ENCODE measurements around the gene ANTXR2.
A peak's percentile ranks its signal among the peaks of the same experiment; 100 is the strongest.

Gene ANTXR2

GRCh38 chr4:79934660-79935059, 138.4 kb downstream of the ANTXR2 start:
- Mint-ChIP-seq H3K4me3 (no peak overlapping the region), H3K36me3 (ENCODE audit: insufficient read depth) (no peaks in the 10 kb centered on the region), H3K27ac (ENCODE audit: low read depth) (no peak overlapping the region), H3K9me3 (no peaks in the 10 kb centered on the region), H3K4me1 (no peaks in the 10 kb centered on the region), H3K27me3 (no peaks in the 10 kb centered on the region)
- ATAC-seq (replicated peaks; ENCODE audit: extremely low read depth, poor library complexity, severe bottlenecking) (no peak), DNase-seq (ENCODE audit: low spot score in 2 of 2) (no peak)

- no peaks in the 10 kb centered on the region for H3K4me1 Mint-ChIP-seq
- H3K9me3 Mint-ChIP-seq = no peaks in the 10 kb centered on the region
- no peak for DNase-seq (ENCODE audit: low spot score in 2 of 2)
- no peak overlapping the region for H3K4me3 Mint-ChIP-seq
- H3K36me3 Mint-ChIP-seq (ENCODE audit: insufficient read depth) = peaks cover 2% of the 10 kb centered on the region
- no peak for ATAC-seq (replicated peaks; ENCODE audit: extremely low read depth, poor library complexity, severe bottlenecking)
- no peaks in the 10 kb centered on the region for H3K27me3 Mint-ChIP-seq
- no peak overlapping the region for H3K27ac Mint-ChIP-seq (ENCODE audit: low read depth)
Observed at GRCh38 chr4:79927931-79928330, 145.1 kb downstream of the ANTXR2 start.

DNA sequence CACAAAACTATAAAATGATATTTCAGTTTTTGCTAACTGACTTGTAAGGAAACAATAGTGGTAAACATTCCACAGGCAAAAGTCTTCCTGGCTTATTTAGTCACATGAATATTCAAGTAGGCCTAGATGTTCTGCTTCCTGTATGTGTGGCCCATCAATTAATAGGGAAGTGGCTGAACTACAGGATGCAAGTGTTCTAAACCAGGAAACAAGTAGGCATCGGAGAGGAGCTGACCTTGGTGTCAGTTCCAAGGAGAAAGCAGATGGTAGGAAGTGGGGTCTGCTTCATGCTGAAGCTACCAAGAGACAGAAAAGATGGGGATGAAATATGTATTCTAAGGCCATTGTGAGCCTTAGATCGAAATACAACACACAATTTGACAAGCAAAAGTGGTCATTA, 149.7 kb downstream of the ANTXR2 start:
- ATAC-seq (replicated peaks; ENCODE audit: extremely low read depth, poor library complexity, severe bottlenecking) = no peak
- DNase-seq (ENCODE audit: low spot score in 2 of 2) = no peak
- Mint-ChIP-seq H3K27ac (ENCODE audit: low read depth) (no peak overlapping the region), H3K27me3 (no peaks in the 10 kb centered on the region), H3K4me1 (no peaks in the 10 kb centered on the region), H3K36me3 (ENCODE audit: insufficient read depth) (peaks cover 7% of the 10 kb centered on the region), H3K9me3 (no peaks in the 10 kb centered on the region), H3K4me3 (no peak overlapping the region)

DNA sequence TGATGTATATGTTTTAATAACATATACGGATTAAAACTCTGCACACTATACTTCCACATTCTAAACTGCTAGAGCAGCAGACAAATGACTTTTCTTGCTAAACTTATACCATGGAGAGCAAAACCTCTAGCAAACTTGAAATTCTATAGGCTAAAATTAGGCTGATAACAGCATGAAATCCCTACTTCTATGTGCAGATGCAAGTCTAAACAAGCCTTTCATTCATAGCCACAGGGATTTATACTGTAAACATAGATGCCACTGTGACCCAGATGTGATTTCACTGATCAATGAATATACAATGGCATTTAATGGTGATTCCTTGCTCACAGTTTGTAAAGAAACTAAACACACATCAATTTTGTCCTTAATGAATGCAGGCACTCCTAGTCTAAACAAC, 151.0 kb downstream of the ANTXR2 start:
- no peaks in the 10 kb centered on the region for H3K9me3 Mint-ChIP-seq
- no peak for DNase-seq (ENCODE audit: low spot score in 2 of 2)

GRCh38 chr4:79920163-79920853, 152.7 kb downstream of the ANTXR2 start:
- Mint-ChIP-seq H3K27ac (ENCODE audit: low read depth) (no peak overlapping the region), H3K27me3 (no peaks in the 10 kb centered on the region), H3K9me3 (no peaks in the 10 kb centered on the region), H3K4me1 (no peaks in the 10 kb centered on the region), H3K4me3 (no peak overlapping the region), H3K36me3 (ENCODE audit: insufficient read depth) (peaks cover 5% of the 10 kb centered on the region)
- no peak for ATAC-seq (replicated peaks; ENCODE audit: extremely low read depth, poor library complexity, severe bottlenecking)
- DNase-seq (ENCODE audit: low spot score in 2 of 2) = no peak

More for the DNA sequence above, 151.0 kb downstream of the ANTXR2 start:
- no peak for ATAC-seq (replicated peaks; ENCODE audit: extremely low read depth, poor library complexity, severe bottlenecking)
- peaks cover 5% of the 10 kb centered on the region for H3K36me3 Mint-ChIP-seq (ENCODE audit: insufficient read depth)
- no peak overlapping the region for H3K4me3 Mint-ChIP-seq
- no peaks in the 10 kb centered on the region for H3K27me3 Mint-ChIP-seq
- H3K27ac Mint-ChIP-seq (ENCODE audit: low read depth) = peak overlapping the region; percentile 47
- H3K4me1 Mint-ChIP-seq = no peaks in the 10 kb centered on the region

- no peaks in the 10 kb centered on the region for H3K27me3 Mint-ChIP-seq
- DNase-seq (ENCODE audit: low spot score in 2 of 2) (no peak), ATAC-seq (replicated peaks; ENCODE audit: extremely low read depth, poor library complexity, severe bottlenecking) (no peak)
- H3K27ac Mint-ChIP-seq (ENCODE audit: low read depth) = no peak overlapping the region
- H3K4me3 Mint-ChIP-seq = no peak overlapping the region
- H3K9me3 Mint-ChIP-seq = no peaks in the 10 kb centered on the region
- H3K4me1 Mint-ChIP-seq = peaks cover 12% of the 10 kb centered on the region
- H3K36me3 Mint-ChIP-seq (ENCODE audit: insufficient read depth) = peaks cover 5% of the 10 kb centered on the region
Observed at GRCh38 chr4:79918292-79918691, 154.7 kb downstream of the ANTXR2 start.

DNA sequence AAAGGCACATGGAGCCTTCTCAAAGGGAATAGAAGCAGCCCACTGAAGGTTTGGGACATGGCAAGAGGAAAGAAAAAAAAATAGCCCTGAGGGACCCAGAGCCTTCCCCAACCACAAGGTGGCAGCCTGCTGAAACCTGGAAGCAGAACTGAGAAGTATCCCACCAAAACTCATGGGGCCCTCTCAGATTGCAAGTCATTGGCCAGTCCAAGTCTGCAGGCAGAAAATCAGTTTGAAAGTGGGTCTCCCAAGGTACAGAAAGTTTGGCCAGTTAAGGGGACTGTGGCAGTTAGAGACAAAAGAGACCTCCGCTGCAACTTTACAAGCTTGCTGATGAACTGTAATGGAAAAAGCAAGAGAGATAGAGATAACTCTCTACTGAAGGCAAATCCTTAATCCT, 155.8 kb downstream of the ANTXR2 start:
- no peak for ATAC-seq (replicated peaks; ENCODE audit: extremely low read depth, poor library complexity, severe bottlenecking)
- H3K27me3 Mint-ChIP-seq = no peaks in the 10 kb centered on the region
- no peaks in the 10 kb centered on the region for H3K9me3 Mint-ChIP-seq
- H3K4me3 Mint-ChIP-seq = no peak overlapping the region
- H3K36me3 Mint-ChIP-seq (ENCODE audit: insufficient read depth) = peaks cover 5% of the 10 kb centered on the region
- H3K4me1 Mint-ChIP-seq = peaks cover 12% of the 10 kb centered on the region
- peak in 1 of 2 donors; percentile 17 for DNase-seq (ENCODE audit: low spot score in 2 of 2)
- no peak overlapping the region for H3K27ac Mint-ChIP-seq (ENCODE audit: low read depth)

DNA sequence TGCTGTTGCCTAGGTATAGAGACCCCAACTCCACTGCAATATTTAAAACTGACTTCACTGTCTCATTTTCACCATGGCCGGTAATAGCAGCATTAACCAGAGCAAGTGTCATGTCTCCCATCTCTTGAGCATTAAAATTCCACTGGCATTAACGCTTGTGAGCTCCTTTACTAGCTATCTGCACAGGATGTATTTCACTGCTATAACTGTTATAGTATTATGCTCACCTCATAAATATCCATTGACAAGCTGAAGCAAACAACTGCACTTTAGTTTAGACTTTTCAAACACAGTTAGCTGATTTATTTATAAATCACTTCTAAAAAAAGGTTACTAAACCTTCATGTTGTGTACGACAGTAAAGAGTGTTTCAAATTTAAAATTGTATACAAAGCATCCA, 157.8 kb downstream of the ANTXR2 start:
- Mint-ChIP-seq H3K4me1 (peaks cover 12% of the 10 kb centered on the region), H3K9me3 (no peaks in the 10 kb centered on the region), H3K27ac (ENCODE audit: low read depth) (no peak overlapping the region), H3K4me3 (no peak overlapping the region), H3K27me3 (no peaks in the 10 kb centered on the region), H3K36me3 (ENCODE audit: insufficient read depth) (peaks cover 6% of the 10 kb centered on the region)
- ATAC-seq (replicated peaks; ENCODE audit: extremely low read depth, poor library complexity, severe bottlenecking) (no peak), DNase-seq (ENCODE audit: low spot score in 2 of 2) (no peak)

- H3K36me3 Mint-ChIP-seq (ENCODE audit: insufficient read depth) = peaks cover 2% of the 10 kb centered on the region
- no peak overlapping the region for H3K4me3 Mint-ChIP-seq
- no peaks in the 10 kb centered on the region for H3K27me3 Mint-ChIP-seq
- peaks cover 12% of the 10 kb centered on the region for H3K4me1 Mint-ChIP-seq
- ATAC-seq (replicated peaks; ENCODE audit: extremely low read depth, poor library complexity, severe bottlenecking) = no peak
- H3K9me3 Mint-ChIP-seq = no peaks in the 10 kb centered on the region
- H3K27ac Mint-ChIP-seq (ENCODE audit: low read depth) = no peak overlapping the region
- no peak for DNase-seq (ENCODE audit: low spot score in 2 of 2)
Observed at GRCh38 chr4:79913581-79913980, 159.4 kb downstream of the ANTXR2 start.

DNA sequence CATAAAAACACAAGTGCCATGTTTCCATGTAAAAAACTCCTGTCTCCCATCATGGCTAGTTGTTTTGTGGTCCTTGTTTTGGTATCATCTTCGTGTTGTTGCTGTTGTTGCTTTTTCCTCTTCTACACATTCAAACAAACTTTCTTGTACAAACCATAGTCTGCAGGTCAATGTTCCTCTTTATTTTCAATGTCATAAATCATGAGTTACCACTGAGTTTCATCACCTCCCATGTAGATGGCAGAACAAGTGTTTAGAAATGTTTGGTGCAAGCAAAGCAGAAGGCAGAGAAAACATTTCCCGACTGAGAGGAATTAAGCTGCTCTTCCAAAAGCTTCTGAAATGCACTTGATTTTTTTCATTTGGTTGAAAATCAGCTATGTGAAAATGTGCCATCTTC, 166.0 kb downstream of the ANTXR2 start:
- H3K36me3 Mint-ChIP-seq (ENCODE audit: insufficient read depth) = peaks cover 21% of the 10 kb centered on the region
- no peaks in the 10 kb centered on the region for H3K4me1 Mint-ChIP-seq
- ATAC-seq (replicated peaks; ENCODE audit: extremely low read depth, poor library complexity, severe bottlenecking) = no peak
- H3K27ac Mint-ChIP-seq (ENCODE audit: low read depth) = no peak overlapping the region
- DNase-seq (ENCODE audit: low spot score in 2 of 2) = no peak
- H3K4me3 Mint-ChIP-seq = no peak overlapping the region
- H3K27me3 Mint-ChIP-seq = no peaks in the 10 kb centered on the region
- H3K9me3 Mint-ChIP-seq = no peaks in the 10 kb centered on the region

DNA sequence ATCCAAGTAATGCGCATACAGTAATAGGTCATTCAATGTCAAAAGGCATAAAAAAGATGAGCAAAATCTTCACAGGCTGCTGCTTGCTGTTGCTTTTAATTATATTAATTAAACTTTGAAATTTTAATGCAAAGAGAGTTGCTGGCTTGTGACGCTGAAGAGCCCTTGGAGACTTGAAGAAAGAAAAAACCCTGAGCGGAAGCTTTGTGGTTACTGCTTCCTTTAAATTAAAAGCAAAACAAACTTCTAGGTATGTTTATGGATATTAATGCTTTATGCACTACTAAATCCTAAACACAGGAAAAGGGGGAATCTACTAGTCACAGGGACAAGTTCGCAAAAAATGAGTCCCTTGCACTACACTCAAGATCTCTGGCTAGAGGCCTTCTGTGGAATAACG, 166.7 kb downstream of the ANTXR2 start:
- Mint-ChIP-seq H3K9me3 (no peaks in the 10 kb centered on the region), H3K27me3 (no peaks in the 10 kb centered on the region), H3K36me3 (ENCODE audit: insufficient read depth) (peaks cover 21% of the 10 kb centered on the region), H3K27ac (ENCODE audit: low read depth) (no peak overlapping the region), H3K4me1 (no peaks in the 10 kb centered on the region), H3K4me3 (no peak overlapping the region)
- DNase-seq (ENCODE audit: low spot score in 2 of 2) (no peak), ATAC-seq (replicated peaks; ENCODE audit: extremely low read depth, poor library complexity, severe bottlenecking) (no peak)

DNA sequence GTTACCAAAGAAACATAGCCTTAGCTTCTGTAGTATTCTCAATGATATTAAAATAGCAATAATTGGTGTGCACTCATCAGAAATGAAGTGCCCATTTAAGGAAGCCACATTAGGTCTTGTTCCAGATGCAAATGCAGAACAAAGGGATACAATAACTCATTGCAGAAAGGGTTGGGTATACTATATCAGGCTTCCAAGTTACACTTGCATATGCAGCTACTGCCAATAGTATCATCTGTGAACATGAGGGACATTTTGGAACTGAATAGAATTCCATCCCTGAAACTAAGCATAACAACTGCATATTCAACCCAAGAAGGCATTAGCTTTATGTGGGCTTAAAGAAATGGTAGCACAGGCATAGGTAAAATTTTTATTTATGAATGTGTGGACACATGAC, 167.8 kb downstream of the ANTXR2 start:
- DNase-seq (ENCODE audit: low spot score in 2 of 2) (no peak), ATAC-seq (replicated peaks; ENCODE audit: extremely low read depth, poor library complexity, severe bottlenecking) (no peak)
- no peaks in the 10 kb centered on the region for H3K27me3 Mint-ChIP-seq
- no peak overlapping the region for H3K27ac Mint-ChIP-seq (ENCODE audit: low read depth)
- no peaks in the 10 kb centered on the region for H3K4me1 Mint-ChIP-seq
- no peak overlapping the region for H3K4me3 Mint-ChIP-seq
- no peaks in the 10 kb centered on the region for H3K9me3 Mint-ChIP-seq
- H3K36me3 Mint-ChIP-seq (ENCODE audit: insufficient read depth) = peaks cover 19% of the 10 kb centered on the region

- DNase-seq (ENCODE audit: low spot score in 2 of 2) (no peak), ATAC-seq (replicated peaks; ENCODE audit: extremely low read depth, poor library complexity, severe bottlenecking) (no peak)
- Mint-ChIP-seq H3K4me3 (no peak overlapping the region), H3K9me3 (no peaks in the 10 kb centered on the region), H3K27ac (ENCODE audit: low read depth) (no peak overlapping the region), H3K4me1 (no peaks in the 10 kb centered on the region), H3K27me3 (no peaks in the 10 kb centered on the region), H3K36me3 (ENCODE audit: insufficient read depth) (peaks cover 19% of the 10 kb centered on the region)
Observed at GRCh38 chr4:79904331-79904730, 168.7 kb downstream of the ANTXR2 start.

Data from central memory CD8-positive, alpha-beta T cell (primary cell).